ENCODE data around the gene ZNF423. TPM values are rescaled to one million over a fixed set of nuclear protein-coding genes. Genes with fewer than 3 reads are reported as not detected.

ZNF423 gene
- polyA plus RNA-seq, 1 donor from 2014 or later = 4.5 TPM

DNA sequence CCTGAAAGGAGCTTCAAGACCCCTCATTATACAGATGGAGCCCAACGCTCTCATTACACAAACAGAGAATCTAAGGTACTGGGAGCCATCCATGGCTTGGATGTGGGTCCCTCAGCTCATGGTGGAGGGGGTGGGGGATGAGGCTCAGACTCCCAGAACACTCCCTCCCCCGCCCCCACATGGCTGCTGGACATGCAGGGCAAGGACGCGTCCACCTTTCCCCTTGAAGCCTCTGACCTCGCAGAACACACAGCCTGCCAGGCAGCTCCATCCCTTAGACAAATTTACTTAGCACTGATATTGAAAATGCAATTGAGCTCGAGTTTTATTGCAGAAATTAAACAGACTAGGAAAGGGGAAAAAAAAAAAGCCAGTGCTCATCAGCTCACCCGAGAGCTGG, 203.9 kb downstream of the ZNF423 start:
- Histone ChIP-seq H3K36me3 (ENCODE audit: insufficient read depth, low read length) (peaks cover 6% of the 10 kb centered on the region), H3K27me3 (ENCODE audit: insufficient read depth, low read depth, low read length) (no peaks in the 10 kb centered on the region), H3K9ac (ENCODE audit: low read length) (no peak overlapping the region), H3K4me2 (ENCODE audit: low read length) (no peak overlapping the region), H3K4me3 (ENCODE audit: low read length) (no peak overlapping the region), H3K9me3 (ENCODE audit: low read length) (no peaks in the 10 kb centered on the region), H4K20me1 (ENCODE audit: insufficient read depth) (no peaks in the 10 kb centered on the region), H3K9me2 (ENCODE audit: insufficient read depth, low read length) (no peaks in the 10 kb centered on the region), H3K27ac (ENCODE audit: low read length) (no peak overlapping the region), H3K79me2 (replicated peaks; ENCODE audit: insufficient read depth, low read length) (no peaks in the 10 kb centered on the region), H3F3A (ENCODE audit: insufficient read depth, low read length, poor library complexity, severe bottlenecking) (no peaks in the 10 kb centered on the region), H2AFZ (ENCODE audit: low read depth, low read length) (no peak overlapping the region)
- TF ChIP-seq, protein P1, sequence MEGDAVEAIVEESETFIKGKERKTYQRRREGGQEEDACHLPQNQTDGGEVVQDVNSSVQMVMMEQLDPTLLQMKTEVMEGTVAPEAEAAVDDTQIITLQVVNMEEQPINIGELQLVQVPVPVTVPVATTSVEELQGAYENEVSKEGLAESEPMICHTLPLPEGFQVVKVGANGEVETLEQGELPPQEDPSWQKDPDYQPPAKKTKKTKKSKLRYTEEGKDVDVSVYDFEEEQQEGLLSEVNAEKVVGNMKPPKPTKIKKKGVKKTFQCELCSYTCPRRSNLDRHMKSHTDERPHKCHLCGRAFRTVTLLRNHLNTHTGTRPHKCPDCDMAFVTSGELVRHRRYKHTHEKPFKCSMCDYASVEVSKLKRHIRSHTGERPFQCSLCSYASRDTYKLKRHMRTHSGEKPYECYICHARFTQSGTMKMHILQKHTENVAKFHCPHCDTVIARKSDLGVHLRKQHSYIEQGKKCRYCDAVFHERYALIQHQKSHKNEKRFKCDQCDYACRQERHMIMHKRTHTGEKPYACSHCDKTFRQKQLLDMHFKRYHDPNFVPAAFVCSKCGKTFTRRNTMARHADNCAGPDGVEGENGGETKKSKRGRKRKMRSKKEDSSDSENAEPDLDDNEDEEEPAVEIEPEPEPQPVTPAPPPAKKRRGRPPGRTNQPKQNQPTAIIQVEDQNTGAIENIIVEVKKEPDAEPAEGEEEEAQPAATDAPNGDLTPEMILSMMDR (IDR thresholded peaks at IDR 0.05; ENCODE audit: poor library complexity, severe bottlenecking) = no peak
- no peak for TF ChIP-seq POLR2AphosphoS5 (IDR thresholded peaks at IDR 0.05)
- no peak for TF ChIP-seq RAD21 (conservative IDR thresholded peaks at IDR 0.05)
- TF ChIP-seq, protein P2, sequence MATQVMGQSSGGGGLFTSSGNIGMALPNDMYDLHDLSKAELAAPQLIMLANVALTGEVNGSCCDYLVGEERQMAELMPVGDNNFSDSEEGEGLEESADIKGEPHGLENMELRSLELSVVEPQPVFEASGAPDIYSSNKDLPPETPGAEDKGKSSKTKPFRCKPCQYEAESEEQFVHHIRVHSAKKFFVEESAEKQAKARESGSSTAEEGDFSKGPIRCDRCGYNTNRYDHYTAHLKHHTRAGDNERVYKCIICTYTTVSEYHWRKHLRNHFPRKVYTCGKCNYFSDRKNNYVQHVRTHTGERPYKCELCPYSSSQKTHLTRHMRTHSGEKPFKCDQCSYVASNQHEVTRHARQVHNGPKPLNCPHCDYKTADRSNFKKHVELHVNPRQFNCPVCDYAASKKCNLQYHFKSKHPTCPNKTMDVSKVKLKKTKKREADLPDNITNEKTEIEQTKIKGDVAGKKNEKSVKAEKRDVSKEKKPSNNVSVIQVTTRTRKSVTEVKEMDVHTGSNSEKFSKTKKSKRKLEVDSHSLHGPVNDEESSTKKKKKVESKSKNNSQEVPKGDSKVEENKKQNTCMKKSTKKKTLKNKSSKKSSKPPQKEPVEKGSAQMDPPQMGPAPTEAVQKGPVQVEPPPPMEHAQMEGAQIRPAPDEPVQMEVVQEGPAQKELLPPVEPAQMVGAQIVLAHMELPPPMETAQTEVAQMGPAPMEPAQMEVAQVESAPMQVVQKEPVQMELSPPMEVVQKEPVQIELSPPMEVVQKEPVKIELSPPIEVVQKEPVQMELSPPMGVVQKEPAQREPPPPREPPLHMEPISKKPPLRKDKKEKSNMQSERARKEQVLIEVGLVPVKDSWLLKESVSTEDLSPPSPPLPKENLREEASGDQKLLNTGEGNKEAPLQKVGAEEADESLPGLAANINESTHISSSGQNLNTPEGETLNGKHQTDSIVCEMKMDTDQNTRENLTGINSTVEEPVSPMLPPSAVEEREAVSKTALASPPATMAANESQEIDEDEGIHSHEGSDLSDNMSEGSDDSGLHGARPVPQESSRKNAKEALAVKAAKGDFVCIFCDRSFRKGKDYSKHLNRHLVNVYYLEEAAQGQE (IDR thresholded peaks at IDR 0.05; ENCODE audit: borderline replicate concordance) = no peak
- no peak for TF ChIP-seq TAF1 (IDR thresholded peaks at IDR 0.05; ENCODE audit: low read depth)
- TF ChIP-seq MXI1 (conservative IDR thresholded peaks at IDR 0.05; ENCODE audit: poor library complexity, severe bottlenecking) = no peak
- TF ChIP-seq SMC3 (conservative IDR thresholded peaks at IDR 0.05; ENCODE audit: poor library complexity) = no peak
- no peak for TF ChIP-seq EP300 (conservative IDR thresholded peaks at IDR 0.05; ENCODE audit: poor library complexity, severe bottlenecking)
- no peak for TF ChIP-seq EZH2 (IDR thresholded peaks at IDR 0.05; ENCODE audit: borderline replicate concordance, insufficient read depth, low read length, poor library complexity, severe bottlenecking)

DNA sequence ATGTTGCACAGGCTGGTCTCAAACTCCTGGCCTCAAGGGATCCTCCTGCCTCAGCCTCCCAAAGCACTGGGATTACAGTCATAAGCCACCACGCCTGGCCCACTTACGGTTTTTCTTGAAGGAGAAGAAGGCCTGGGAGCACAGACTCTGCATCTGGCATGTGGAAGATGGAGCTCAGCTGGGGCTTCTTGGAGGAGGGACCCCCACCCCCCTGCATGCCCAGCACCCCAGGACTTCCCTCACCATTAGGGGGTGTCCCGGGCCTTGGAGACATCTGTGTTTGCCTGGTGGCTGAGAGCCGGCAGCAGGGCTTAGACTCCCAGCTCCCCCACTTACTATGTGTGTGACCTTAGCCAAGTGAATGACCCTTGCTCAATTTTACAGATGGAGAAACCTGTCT, 204.7 kb downstream of the ZNF423 start:
- no peaks in the 10 kb centered on the region for H3K9me3 ChIP-seq (ENCODE audit: low read length)
- H3K36me3 ChIP-seq (ENCODE audit: insufficient read depth, low read length) = peaks cover 6% of the 10 kb centered on the region
- no peak overlapping the region for H3K4me3 ChIP-seq (ENCODE audit: low read length)
- no peak overlapping the region for H3K4me2 ChIP-seq (ENCODE audit: low read length)
- H3K9ac ChIP-seq (ENCODE audit: low read length) = no peak overlapping the region
- no peaks in the 10 kb centered on the region for H3K79me2 ChIP-seq (replicated peaks; ENCODE audit: insufficient read depth, low read length)
- H3K9me2 ChIP-seq (ENCODE audit: insufficient read depth, low read length) = no peaks in the 10 kb centered on the region
- H3F3A ChIP-seq (ENCODE audit: insufficient read depth, low read length, poor library complexity, severe bottlenecking) = no peaks in the 10 kb centered on the region
- no peaks in the 10 kb centered on the region for H3K27me3 ChIP-seq (ENCODE audit: insufficient read depth, low read depth, low read length)
- no peak overlapping the region for H2AFZ ChIP-seq (ENCODE audit: low read depth, low read length)
- no peak overlapping the region for H3K27ac ChIP-seq (ENCODE audit: low read length)
- TF ChIP-seq, protein P1 (IDR thresholded peaks at IDR 0.05; ENCODE audit: poor library complexity, severe bottlenecking) = no peak
- no peak for TF ChIP-seq MXI1 (conservative IDR thresholded peaks at IDR 0.05; ENCODE audit: poor library complexity, severe bottlenecking)
- no peak for TF ChIP-seq SMC3 (conservative IDR thresholded peaks at IDR 0.05; ENCODE audit: poor library complexity)
- no peak for TF ChIP-seq TAF1 (IDR thresholded peaks at IDR 0.05; ENCODE audit: low read depth)
- TF ChIP-seq RAD21 (conservative IDR thresholded peaks at IDR 0.05) = no peak
- TF ChIP-seq, protein P2 (IDR thresholded peaks at IDR 0.05; ENCODE audit: borderline replicate concordance) = no peak
- TF ChIP-seq EZH2 (IDR thresholded peaks at IDR 0.05; ENCODE audit: borderline replicate concordance, insufficient read depth, low read length, poor library complexity, severe bottlenecking) = no peak
- no peak for TF ChIP-seq POLR2AphosphoS5 (IDR thresholded peaks at IDR 0.05)
- no peak for TF ChIP-seq EP300 (conservative IDR thresholded peaks at IDR 0.05; ENCODE audit: poor library complexity, severe bottlenecking)
- no peaks in the 10 kb centered on the region for H4K20me1 ChIP-seq (ENCODE audit: insufficient read depth)
